ENCODE data around the gene FUT7. TPM values are rescaled to one million over a fixed set of nuclear protein-coding genes. Genes with fewer than 3 reads are reported as not detected.

FUT7 gene
- total RNA-seq, 4 donors from 2014 or later: not detected

DNA sequence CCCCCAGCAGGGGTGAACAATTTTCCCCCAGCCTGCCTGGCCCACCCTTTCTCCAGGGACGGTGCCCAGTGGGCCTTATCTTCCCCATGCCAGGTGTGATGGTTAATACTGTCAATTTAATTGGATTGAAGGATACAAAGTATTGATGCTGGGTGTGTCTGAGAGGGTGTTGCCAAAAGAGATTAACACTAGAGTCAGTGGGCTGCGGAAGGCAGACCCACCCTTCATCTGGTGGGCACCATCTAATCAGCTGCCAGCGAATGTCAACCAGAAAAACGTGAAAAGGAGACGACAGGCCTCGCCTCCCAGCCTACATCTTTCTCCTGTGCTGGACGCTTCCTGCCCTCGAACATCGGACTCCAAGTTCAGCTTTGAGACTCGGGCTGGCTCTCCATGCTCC lies 5.6 kb upstream of the FUT7 start:
- Histone ChIP-seq H3K4me1 (no peaks in the 10 kb centered on the region), H3K27me3 (no peaks in the 10 kb centered on the region), H3K4me3 (no peak overlapping the region), H3K36me3 (no peaks in the 10 kb centered on the region), H3K27ac (no peak overlapping the region), H3K9me3 (no peaks in the 10 kb centered on the region)
- intact Hi-C loops (cut with DNase I; ENCODE audit: low total_unique reads): no loop called here
- no peak for DNase-seq
- TF ChIP-seq POLR2A (IDR thresholded peaks at IDR 0.05): no peak
- TF ChIP-seq, protein P1, sequence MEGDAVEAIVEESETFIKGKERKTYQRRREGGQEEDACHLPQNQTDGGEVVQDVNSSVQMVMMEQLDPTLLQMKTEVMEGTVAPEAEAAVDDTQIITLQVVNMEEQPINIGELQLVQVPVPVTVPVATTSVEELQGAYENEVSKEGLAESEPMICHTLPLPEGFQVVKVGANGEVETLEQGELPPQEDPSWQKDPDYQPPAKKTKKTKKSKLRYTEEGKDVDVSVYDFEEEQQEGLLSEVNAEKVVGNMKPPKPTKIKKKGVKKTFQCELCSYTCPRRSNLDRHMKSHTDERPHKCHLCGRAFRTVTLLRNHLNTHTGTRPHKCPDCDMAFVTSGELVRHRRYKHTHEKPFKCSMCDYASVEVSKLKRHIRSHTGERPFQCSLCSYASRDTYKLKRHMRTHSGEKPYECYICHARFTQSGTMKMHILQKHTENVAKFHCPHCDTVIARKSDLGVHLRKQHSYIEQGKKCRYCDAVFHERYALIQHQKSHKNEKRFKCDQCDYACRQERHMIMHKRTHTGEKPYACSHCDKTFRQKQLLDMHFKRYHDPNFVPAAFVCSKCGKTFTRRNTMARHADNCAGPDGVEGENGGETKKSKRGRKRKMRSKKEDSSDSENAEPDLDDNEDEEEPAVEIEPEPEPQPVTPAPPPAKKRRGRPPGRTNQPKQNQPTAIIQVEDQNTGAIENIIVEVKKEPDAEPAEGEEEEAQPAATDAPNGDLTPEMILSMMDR (IDR thresholded peaks at IDR 0.05): no peak

GRCh38 chr9:137037035-137037434 lies 5.1 kb upstream of the FUT7 start:
- TF ChIP-seq, protein P1 (IDR thresholded peaks at IDR 0.05): no peak
- TF ChIP-seq POLR2A (IDR thresholded peaks at IDR 0.05): no peak
- Histone ChIP-seq H3K9me3 (no peaks in the 10 kb centered on the region), H3K27me3 (no peaks in the 10 kb centered on the region), H3K36me3 (no peaks in the 10 kb centered on the region), H3K4me3 (no peak overlapping the region), H3K4me1 (no peaks in the 10 kb centered on the region), H3K27ac (no peak overlapping the region)
- intact Hi-C loops (cut with DNase I; ENCODE audit: low total_unique reads): no loop called here
- no peak for DNase-seq

GRCh38 chr9:137035937-137036336 lies 4.0 kb upstream of the FUT7 start:
- no peak for TF ChIP-seq POLR2A (IDR thresholded peaks at IDR 0.05)
- TF ChIP-seq, protein P1 (IDR thresholded peaks at IDR 0.05): no peak
- intact Hi-C loops (cut with DNase I; ENCODE audit: low total_unique reads): no loop called here
- DNase-seq: no peak
- no peak overlapping the region for H3K27ac ChIP-seq
- H3K9me3 ChIP-seq: no peaks in the 10 kb centered on the region
- no peak overlapping the region for H3K4me3 ChIP-seq
- H3K4me1 ChIP-seq: no peaks in the 10 kb centered on the region
- H3K27me3 ChIP-seq: no peaks in the 10 kb centered on the region
- H3K36me3 ChIP-seq: no peaks in the 10 kb centered on the region

GRCh38 chr9:137035507-137035834 lies 3.6 kb upstream of the FUT7 start:
- intact Hi-C loops (cut with DNase I; ENCODE audit: low total_unique reads): no loop called here
- no peaks in the 10 kb centered on the region for H3K9me3 ChIP-seq
- TF ChIP-seq POLR2A (IDR thresholded peaks at IDR 0.05): no peak
- TF ChIP-seq, protein P1 (IDR thresholded peaks at IDR 0.05): no peak
- no peak overlapping the region for H3K27ac ChIP-seq
- no peak overlapping the region for H3K4me3 ChIP-seq
- H3K27me3 ChIP-seq: no peaks in the 10 kb centered on the region
- no peaks in the 10 kb centered on the region for H3K36me3 ChIP-seq
- H3K4me1 ChIP-seq: no peaks in the 10 kb centered on the region
- no peak for DNase-seq

GRCh38 chr9:137034709-137035506 lies 3.0 kb upstream of the FUT7 start:
- DNase-seq: peak; percentile 76 to 78
- no peaks in the 10 kb centered on the region for H3K4me1 ChIP-seq
- no peak overlapping the region for H3K27ac ChIP-seq
- no peaks in the 10 kb centered on the region for H3K9me3 ChIP-seq
- H3K36me3 ChIP-seq: no peaks in the 10 kb centered on the region
- no peak overlapping the region for H3K4me3 ChIP-seq
- intact Hi-C loops (cut with DNase I; ENCODE audit: low total_unique reads): loop anchor here (5.0 kb wide), 1 partner anchor 248 kb away; no protein-coding TSS in a partner anchor
- TF ChIP-seq POLR2A (IDR thresholded peaks at IDR 0.05): no peak
- TF ChIP-seq, protein P1 (IDR thresholded peaks at IDR 0.05): peak; percentile 82 to 92 (median 88)
- no peaks in the 10 kb centered on the region for H3K27me3 ChIP-seq
